DOHH2 (cell line): ENCODE results near the gene CDH4.

Source experiments
- H3F3A ChIP-seq: fragments of 200-600 bp; sonication (generic), shearing (Covaris generic); 2 replicates; pipeline ENCODE4 v1.6.0; 2016; ENCODE audit warnings: antibody characterized with exemption, mild to moderate bottlenecking; ENCODE audit not compliant: control insufficient read depth, insufficient read depth
- H3K27ac ChIP-seq: fragments of 200-600 bp; sonication (generic); 2 replicates; pipeline ENCODE4 v1.5.1; 2014; ENCODE audit warnings: low read depth, mild to moderate bottlenecking, low read length, moderate library complexity
- H3K27me3 ChIP-seq: fragments of 200-600 bp; sonication (generic); 2 replicates; pipeline ENCODE4 v1.6.1; 2014; ENCODE audit warnings: mild to moderate bottlenecking, low read length, mixed read lengths; ENCODE audit not compliant: control insufficient read depth
- H3K36me3 ChIP-seq: fragments of 200-600 bp; sonication (generic); 2 replicates; pipeline ENCODE4 v1.6.1; 2014; ENCODE audit warnings: mild to moderate bottlenecking, low read length, moderate library complexity, mixed read lengths; ENCODE audit not compliant: control insufficient read depth
- H3K4me1 ChIP-seq: fragments of 200-600 bp; sonication (generic); 2 replicates; pipeline ENCODE4 v1.6.1; 2014; ENCODE audit warnings: mild to moderate bottlenecking, low read length, mixed read lengths; ENCODE audit not compliant: control insufficient read depth
- H3K4me2 ChIP-seq: fragments of 200-600 bp; sonication (generic); 2 replicates; pipeline ENCODE4 v1.6.0; 2014; ENCODE audit warnings: mild to moderate bottlenecking, low read length, moderate library complexity
- H3K4me3 ChIP-seq: fragments of 200-600 bp; sonication (generic); 2 replicates; pipeline ENCODE4 v1.5.1; 2014; ENCODE audit warnings: mild to moderate bottlenecking, low read length, mixed read lengths
- H3K79me2 ChIP-seq: fragments of 200-600 bp; sonication (generic); 2 replicates; pipeline ENCODE4 v1.6.1; 2014; ENCODE audit warnings: mild to moderate bottlenecking, low read length, mixed read lengths; ENCODE audit not compliant: control insufficient read depth
- H3K9me2 ChIP-seq: fragments of 200-600 bp; sonication (generic); replicated peaks from 2 replicates; pipeline ENCODE4 v1.6.1; 2014; ENCODE audit warnings: mild to moderate bottlenecking, low read length, mixed read lengths; ENCODE audit not compliant: control insufficient read depth
- H3K9me3 ChIP-seq: fragments of 200-600 bp; sonication (generic); 2 replicates; pipeline ENCODE4 v1.6.1; 2014; ENCODE audit warnings: antibody characterized with exemption, low read length, mixed read lengths; ENCODE audit not compliant: control insufficient read depth, insufficient read depth
- H4K20me1 ChIP-seq: fragments of 200-600 bp; sonication (generic); 2 replicates; pipeline ENCODE4 v1.6.0; 2014; ENCODE audit warnings: low read depth, mild to moderate bottlenecking, antibody characterized with exemption, low read length, moderate library complexity; ENCODE audit not compliant: control insufficient read depth, insufficient read depth
- EZH2phosphoT487 ChIP-seq: fragments of 200-600 bp; sonication (generic); IDR thresholded peaks from 2 replicates; pipeline ENCODE4 v1.6.1; 2017; ENCODE audit warnings: borderline replicate concordance, mild to moderate bottlenecking, antibody characterized with exemption, low read length, moderate library complexity, mixed read lengths
- TF ChIP-seq, protein P1 (sequence below): fragments of 200-600 bp; sonication (generic); IDR thresholded peaks from one replicate; pipeline ENCODE4 v1.5.1; 2014; ENCODE audit warnings: antibody characterized with exemption, mild to moderate bottlenecking, low read depth, low read length; ENCODE audit not compliant: poor library complexity, severe bottlenecking

Gene CDH4

DNA sequence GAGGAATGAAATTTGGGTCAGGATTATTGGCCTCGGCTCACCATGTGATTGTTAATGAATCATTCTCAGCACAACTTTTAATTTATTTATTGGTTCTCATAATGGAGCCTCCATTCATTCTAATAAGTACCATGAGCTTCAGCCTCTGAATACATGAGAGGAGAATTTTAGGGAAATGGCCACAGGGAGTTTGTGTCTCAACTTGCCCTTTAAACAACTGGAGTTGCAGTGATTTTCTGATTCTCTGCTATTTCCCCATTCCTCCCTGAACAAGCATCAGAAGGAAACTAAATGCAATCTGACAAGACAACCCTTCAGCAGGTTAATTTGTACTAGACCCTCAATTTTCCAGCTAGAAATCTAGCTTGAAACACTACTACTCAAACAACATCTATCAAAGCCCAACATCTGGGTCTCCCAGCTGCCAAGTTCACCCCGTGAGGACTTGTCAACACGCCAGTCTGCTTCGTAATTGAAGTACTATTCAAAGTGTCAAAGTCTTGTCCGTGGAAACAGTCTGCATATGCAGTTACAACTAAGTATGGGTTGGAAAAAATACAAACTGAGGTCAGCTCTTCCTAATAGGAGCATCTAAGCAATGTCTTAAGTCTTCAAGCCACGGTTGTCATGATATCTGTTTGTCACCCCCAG is 235.4 kb downstream of the CDH4 start:
- Histone ChIP-seq H3K9me2 (no peaks in the 10 kb centered on the region), H3F3A (no peaks in the 10 kb centered on the region), H3K27me3 (no peaks in the 10 kb centered on the region), H3K79me2 (no peaks in the 10 kb centered on the region), H3K9me3 (peaks cover 5% of the 10 kb centered on the region; the same call in 1 of the 2 replicates), H3K36me3 (no peaks in the 10 kb centered on the region), H3K4me2 (no peak overlapping the region), H3K4me1 (no peaks in the 10 kb centered on the region), H3K4me3 (no peak overlapping the region), H4K20me1 (no peaks in the 10 kb centered on the region), H3K27ac (no peak overlapping the region)
- TF ChIP-seq, protein P1, sequence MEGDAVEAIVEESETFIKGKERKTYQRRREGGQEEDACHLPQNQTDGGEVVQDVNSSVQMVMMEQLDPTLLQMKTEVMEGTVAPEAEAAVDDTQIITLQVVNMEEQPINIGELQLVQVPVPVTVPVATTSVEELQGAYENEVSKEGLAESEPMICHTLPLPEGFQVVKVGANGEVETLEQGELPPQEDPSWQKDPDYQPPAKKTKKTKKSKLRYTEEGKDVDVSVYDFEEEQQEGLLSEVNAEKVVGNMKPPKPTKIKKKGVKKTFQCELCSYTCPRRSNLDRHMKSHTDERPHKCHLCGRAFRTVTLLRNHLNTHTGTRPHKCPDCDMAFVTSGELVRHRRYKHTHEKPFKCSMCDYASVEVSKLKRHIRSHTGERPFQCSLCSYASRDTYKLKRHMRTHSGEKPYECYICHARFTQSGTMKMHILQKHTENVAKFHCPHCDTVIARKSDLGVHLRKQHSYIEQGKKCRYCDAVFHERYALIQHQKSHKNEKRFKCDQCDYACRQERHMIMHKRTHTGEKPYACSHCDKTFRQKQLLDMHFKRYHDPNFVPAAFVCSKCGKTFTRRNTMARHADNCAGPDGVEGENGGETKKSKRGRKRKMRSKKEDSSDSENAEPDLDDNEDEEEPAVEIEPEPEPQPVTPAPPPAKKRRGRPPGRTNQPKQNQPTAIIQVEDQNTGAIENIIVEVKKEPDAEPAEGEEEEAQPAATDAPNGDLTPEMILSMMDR: no peak
- TF ChIP-seq EZH2phosphoT487: no peak

DNA sequence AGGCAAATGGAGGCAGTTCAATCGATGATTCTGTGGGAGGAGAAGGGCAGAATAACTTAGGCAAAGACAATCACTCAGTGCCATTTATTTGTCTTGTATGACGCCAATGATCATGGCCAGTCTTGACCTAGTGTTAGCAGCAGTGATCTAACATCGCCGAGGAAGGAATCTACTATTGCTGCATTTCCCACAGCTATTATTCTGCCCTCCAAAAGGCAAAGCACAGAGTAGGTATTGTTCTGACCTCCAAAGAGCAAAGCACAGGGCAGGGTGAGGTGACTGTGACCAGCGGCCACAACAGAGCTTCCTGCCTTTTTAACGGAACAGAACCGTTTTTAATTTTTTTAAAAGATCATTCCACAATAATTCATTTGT is 235.9 kb downstream of the CDH4 start:
- no peak for TF ChIP-seq EZH2phosphoT487
- TF ChIP-seq, protein P1: no peak
- Histone ChIP-seq H3F3A (no peaks in the 10 kb centered on the region), H3K27ac (no peak overlapping the region), H4K20me1 (no peaks in the 10 kb centered on the region), H3K36me3 (no peaks in the 10 kb centered on the region), H3K4me2 (no peak overlapping the region), H3K9me3 (peaks cover 5% of the 10 kb centered on the region; the same call in 1 of the 2 replicates), H3K9me2 (no peaks in the 10 kb centered on the region), H3K4me3 (no peak overlapping the region), H3K4me1 (no peaks in the 10 kb centered on the region), H3K27me3 (no peaks in the 10 kb centered on the region), H3K79me2 (no peaks in the 10 kb centered on the region)

DNA sequence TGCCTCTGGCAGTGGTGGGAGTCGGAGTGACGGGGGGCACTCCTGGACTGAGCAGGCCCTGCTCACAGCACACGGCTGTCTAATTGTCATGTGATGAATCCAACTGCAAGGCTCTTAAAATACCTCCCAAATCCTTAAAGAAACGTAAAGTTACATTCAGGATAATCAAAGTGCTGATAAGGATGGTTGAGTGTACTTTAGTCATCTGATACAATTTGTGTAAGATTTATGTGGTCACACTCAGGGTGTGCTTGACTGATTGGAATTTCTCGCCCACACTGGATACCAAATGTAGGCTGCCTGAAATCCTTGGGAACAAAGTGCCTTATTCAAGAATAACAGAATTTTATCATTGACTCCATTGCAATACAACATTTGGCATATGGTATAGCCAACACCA is 238.7 kb downstream of the CDH4 start:
- no peak overlapping the region for H3K4me2 ChIP-seq
- H3K36me3 ChIP-seq: no peaks in the 10 kb centered on the region
- H3F3A ChIP-seq: no peaks in the 10 kb centered on the region
- TF ChIP-seq, protein P1: no peak
- no peak for TF ChIP-seq EZH2phosphoT487
- H3K27ac ChIP-seq: no peak overlapping the region
- no peak overlapping the region for H3K4me3 ChIP-seq
- no peaks in the 10 kb centered on the region for H3K27me3 ChIP-seq
- H3K9me2 ChIP-seq: no peaks in the 10 kb centered on the region
- H3K4me1 ChIP-seq: peaks cover 6% of the 10 kb centered on the region
- H3K9me3 ChIP-seq: peaks cover 5% of the 10 kb centered on the region; the same call in 1 of the 2 replicates
- no peaks in the 10 kb centered on the region for H4K20me1 ChIP-seq
- no peaks in the 10 kb centered on the region for H3K79me2 ChIP-seq
